BE2C (cell line): ENCODE data around the gene SLC47A1.

Source experiments
- DNase-seq: peaks from one replicate; pipeline ENCODE4 v3.0.0-alpha.2; 2020
- H3K27me3 ChIP-seq: fragments of 250-450 bp; sonication (Bioruptor Pico); 2 replicates; pipeline ENCODE4 v1.5.1; 2020; ENCODE audit warnings: mild to moderate bottlenecking
- H3K36me3 ChIP-seq: fragments of 250-450 bp; sonication (Bioruptor Pico); 2 replicates; pipeline ENCODE4 v1.5.1; 2020; ENCODE audit warnings: mild to moderate bottlenecking
- H3K4me1 ChIP-seq: fragments of 250-450 bp; sonication (Bioruptor Pico); 2 replicates; pipeline ENCODE4 v1.5.1; 2020
- H3K4me3 ChIP-seq: 2 replicates; pipeline ENCODE4 v1.5.1; 2011; ENCODE audit warnings: low read depth, low read length
- H3K9me3 ChIP-seq: fragments of 250-450 bp; sonication (Bioruptor Pico); 2 replicates; pipeline ENCODE4 v1.5.1; 2020
- TF ChIP-seq, protein P1 (sequence below): IDR thresholded peaks from 2 replicates; pipeline ENCODE4 v1.5.1; 2012; ENCODE audit warnings: mild to moderate bottlenecking, low read depth, low read length

The SLC47A1 gene

DNA sequence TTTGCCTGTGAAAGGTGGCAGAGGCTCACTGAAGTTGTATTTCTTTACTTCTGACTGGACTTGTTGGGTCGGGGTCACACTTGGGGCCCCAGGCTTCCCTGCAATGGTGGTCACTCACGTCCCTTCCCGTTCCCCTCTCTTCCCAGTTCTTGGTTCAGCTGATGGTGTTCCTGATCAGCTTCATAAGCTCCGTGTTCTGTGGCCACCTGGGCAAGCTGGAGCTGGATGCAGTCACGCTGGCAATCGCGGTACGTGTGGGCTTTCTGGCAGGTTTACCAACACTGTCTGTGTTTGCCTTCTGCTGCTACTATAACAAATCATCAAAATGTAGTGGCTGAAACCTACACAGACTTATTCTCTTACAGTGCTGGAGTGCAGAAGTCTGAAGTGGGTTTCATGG, 8.6 kb downstream of the SLC47A1 start:
- no peaks in the 10 kb centered on the region for H3K36me3 ChIP-seq
- H3K4me1 ChIP-seq: no peaks in the 10 kb centered on the region
- no peak overlapping the region for H3K4me3 ChIP-seq
- no peak for DNase-seq
- no peaks in the 10 kb centered on the region for H3K9me3 ChIP-seq
- TF ChIP-seq, protein P1, sequence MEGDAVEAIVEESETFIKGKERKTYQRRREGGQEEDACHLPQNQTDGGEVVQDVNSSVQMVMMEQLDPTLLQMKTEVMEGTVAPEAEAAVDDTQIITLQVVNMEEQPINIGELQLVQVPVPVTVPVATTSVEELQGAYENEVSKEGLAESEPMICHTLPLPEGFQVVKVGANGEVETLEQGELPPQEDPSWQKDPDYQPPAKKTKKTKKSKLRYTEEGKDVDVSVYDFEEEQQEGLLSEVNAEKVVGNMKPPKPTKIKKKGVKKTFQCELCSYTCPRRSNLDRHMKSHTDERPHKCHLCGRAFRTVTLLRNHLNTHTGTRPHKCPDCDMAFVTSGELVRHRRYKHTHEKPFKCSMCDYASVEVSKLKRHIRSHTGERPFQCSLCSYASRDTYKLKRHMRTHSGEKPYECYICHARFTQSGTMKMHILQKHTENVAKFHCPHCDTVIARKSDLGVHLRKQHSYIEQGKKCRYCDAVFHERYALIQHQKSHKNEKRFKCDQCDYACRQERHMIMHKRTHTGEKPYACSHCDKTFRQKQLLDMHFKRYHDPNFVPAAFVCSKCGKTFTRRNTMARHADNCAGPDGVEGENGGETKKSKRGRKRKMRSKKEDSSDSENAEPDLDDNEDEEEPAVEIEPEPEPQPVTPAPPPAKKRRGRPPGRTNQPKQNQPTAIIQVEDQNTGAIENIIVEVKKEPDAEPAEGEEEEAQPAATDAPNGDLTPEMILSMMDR: no peak
- H3K27me3 ChIP-seq: no peaks in the 10 kb centered on the region

DNA sequence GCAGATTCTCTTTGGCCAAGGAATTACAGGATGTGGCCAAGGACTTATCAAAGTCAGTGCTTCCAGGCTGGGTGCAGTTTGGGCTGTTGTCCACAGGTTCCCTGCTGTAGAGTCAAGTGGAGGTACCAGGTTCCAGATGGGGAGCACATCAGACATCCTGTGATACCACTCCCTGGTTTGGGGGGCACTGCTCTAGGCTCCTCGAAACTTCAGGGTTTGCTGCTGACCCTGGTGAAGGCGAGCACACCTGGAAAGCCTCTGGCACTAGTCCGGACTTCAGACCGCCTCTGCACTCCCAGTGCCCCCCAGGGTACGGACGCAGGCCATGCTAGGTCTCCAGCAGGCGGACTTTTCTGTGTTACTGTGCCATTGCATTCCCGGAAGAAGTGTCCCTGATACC, 10.7 kb downstream of the SLC47A1 start:
- TF ChIP-seq, protein P1: no peak
- H3K4me1 ChIP-seq: no peaks in the 10 kb centered on the region
- no peak overlapping the region for H3K4me3 ChIP-seq
- H3K36me3 ChIP-seq: no peaks in the 10 kb centered on the region
- no peaks in the 10 kb centered on the region for H3K9me3 ChIP-seq
- DNase-seq: no peak
- H3K27me3 ChIP-seq: no peaks in the 10 kb centered on the region

DNA sequence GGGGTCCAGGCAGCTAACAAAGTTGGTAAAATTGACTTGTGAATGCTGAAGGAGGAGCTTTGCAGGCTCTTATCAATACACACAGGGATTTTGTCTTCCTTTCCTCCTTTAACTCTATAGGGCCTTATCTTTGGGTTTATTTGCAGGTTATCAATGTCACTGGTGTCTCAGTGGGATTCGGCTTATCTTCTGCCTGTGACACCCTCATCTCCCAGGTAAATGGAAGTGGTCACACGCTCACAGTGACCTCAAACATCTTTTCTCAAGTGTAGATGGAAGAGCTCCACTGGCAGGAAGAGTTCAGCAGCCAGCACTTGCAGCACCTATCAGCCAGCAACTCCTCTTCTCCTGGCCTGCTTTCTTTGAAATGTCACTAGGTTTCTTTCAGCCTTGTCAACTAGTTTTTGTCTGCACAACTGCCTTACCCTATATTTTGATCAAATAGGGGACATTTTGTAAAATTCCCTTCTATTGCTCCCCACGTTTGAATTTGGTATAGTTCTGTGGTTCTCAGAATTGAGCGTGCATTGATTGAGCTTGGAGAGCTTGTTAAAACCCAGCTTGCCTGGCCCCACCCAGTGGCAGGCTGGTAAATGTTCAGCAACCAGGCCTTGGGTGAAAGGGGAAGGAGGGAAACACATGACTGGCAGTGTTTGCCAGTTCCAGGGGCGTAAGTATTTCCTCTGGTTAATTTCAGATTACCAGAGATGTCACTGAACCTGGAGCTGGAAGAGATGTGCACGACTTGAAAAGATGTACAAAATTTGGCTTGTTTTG, 12.8 kb downstream of the SLC47A1 start:
- Histone ChIP-seq H3K9me3 (no peaks in the 10 kb centered on the region), H3K36me3 (no peaks in the 10 kb centered on the region), H3K4me1 (no peaks in the 10 kb centered on the region), H3K27me3 (no peaks in the 10 kb centered on the region), H3K4me3 (no peak overlapping the region)
- no peak for DNase-seq
- TF ChIP-seq, protein P1: no peak

DNA sequence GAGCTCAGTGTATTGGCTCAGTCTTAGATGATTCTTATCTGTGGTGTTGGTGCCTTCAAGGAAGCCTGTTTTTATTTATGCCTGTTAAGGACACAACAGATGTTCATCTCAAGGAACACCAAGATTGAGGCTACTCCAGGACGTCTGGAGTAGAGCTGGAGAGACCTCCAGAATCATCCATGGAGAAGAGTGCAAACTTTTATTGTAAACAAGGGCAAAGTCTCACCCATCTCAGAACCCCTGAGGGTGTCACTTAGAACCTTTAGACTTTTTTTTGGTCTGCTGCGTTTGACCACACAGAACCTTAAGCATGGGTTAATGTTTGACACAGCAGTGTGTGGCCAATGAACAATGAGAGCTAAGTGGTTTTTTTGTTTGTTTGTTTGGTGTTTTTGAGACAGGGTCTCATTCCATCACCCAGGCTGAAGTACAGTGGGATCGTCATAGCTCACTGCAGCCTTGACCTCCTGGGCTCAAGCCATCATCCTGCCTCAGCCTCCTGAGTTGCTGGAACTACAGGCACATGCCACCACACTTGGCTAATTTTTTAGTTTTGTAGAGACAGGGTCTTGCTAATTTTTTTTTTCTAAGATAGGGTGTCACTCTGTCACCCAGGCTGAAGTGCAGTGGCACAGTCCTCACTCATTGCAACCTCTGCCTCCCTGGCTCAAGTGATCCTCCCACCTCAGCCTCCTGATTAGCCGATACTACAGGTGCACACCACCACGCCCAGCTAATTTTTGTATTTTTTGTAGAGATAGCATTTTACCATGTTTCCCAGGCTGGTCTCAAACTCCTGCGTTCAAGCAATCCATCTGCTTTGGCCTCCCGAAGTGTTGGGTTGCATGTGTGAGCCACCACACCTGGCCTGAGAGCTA, 16.3 kb downstream of the SLC47A1 start:
- TF ChIP-seq, protein P1: no peak
- H3K36me3 ChIP-seq: no peaks in the 10 kb centered on the region
- no peak for DNase-seq
- no peak overlapping the region for H3K4me3 ChIP-seq
- no peaks in the 10 kb centered on the region for H3K9me3 ChIP-seq
- no peaks in the 10 kb centered on the region for H3K27me3 ChIP-seq
- no peaks in the 10 kb centered on the region for H3K4me1 ChIP-seq

DNA sequence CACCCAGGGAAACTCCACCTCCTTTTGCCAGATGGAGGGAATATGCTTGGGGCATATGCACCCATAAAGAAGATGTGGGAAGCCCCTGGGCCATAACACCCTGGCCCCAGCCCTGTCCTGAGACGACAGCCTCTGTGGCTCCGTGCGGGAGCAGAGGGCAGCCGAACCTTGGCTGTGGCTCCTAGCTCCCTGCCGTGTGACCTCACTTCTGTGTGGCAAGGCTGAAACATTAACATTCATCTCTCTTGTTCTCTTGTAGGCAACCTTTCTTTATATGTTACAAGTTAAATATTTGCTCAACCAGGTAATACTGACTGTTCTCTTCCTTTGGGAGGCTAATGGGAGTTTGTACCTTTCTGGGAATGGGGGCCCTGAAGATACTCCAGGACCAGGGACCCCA, 17.5 kb downstream of the SLC47A1 start:
- DNase-seq: no peak
- Histone ChIP-seq H3K9me3 (no peaks in the 10 kb centered on the region), H3K27me3 (no peaks in the 10 kb centered on the region), H3K4me3 (no peak overlapping the region), H3K4me1 (no peaks in the 10 kb centered on the region), H3K36me3 (no peaks in the 10 kb centered on the region)
- TF ChIP-seq, protein P1: no peak

DNA sequence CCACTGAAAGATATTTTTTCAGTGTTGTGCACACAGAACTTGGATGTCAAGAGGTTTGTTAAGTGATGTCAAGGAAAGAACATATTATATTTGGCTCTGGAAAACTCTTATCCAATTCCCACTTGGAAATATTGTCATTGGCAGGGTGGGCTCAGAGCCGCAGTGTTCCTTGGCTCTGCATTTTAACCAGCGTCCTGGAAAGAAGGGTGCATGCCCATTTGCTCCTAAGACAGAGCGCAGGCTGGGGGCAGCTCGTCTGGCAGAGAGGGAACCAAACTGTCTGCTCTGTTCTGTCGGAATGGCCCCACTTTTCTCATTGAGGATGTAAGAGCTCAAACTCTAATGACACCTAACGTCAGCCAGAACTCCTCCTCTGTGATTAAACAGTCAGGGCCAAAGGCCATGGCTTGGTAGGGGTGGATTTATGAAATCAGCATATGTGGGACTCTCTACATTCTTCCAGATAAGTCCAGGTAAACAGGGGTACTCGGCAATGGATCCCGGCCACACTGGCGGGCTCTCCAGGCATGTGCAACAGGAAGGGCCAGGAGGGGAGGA, 18.0 kb downstream of the SLC47A1 start:
- Histone ChIP-seq H3K9me3 (no peaks in the 10 kb centered on the region), H3K27me3 (no peaks in the 10 kb centered on the region), H3K4me1 (no peaks in the 10 kb centered on the region), H3K36me3 (no peaks in the 10 kb centered on the region), H3K4me3 (no peak overlapping the region)
- DNase-seq: no peak
- TF ChIP-seq, protein P1: no peak
